Right cardiac atrium (tissue), 5 donors: ENCODE results near the gene ITPR1. TPM values are rescaled to one million over a fixed set of nuclear protein-coding genes. Genes with fewer than 3 reads are reported as not detected.

Source experiments
- ATAC-seq, 2 donors: fragments of 200-7000 bp; cut with Tn5 transposase; one replicate each; pipeline versions ENCODE4 v1.8.0 to v1.9.1; 2020; ENCODE audit warnings: moderate library complexity in 2 of 2, mild to moderate bottlenecking in 1 of 2
- DNase-seq, 3 donors: peaks; one replicate each; pipeline ENCODE4 v3.0.0-alpha.2; 2020
- H3K27ac ChIP-seq: one replicate; pipeline ENCODE4 v1.5.1; 2013; ENCODE audit warnings: mild to moderate bottlenecking, low read length, control low read depth, moderate library complexity
- H3K27me3 ChIP-seq: one replicate; pipeline ENCODE4 v1.6.1; 2013; ENCODE audit not compliant: control insufficient read depth, insufficient read depth
- H3K4me1 ChIP-seq: one replicate; pipeline ENCODE4 v1.6.1; 2013; ENCODE audit warnings: low read length; ENCODE audit not compliant: control insufficient read depth, insufficient read depth
- H3K4me3 ChIP-seq: one replicate; pipeline ENCODE4 v1.5.1; 2013; ENCODE audit warnings: low read length, control low read depth
- H3K9me3 ChIP-seq: one replicate; pipeline ENCODE4 v1.6.1; 2013; ENCODE audit warnings: low read length; ENCODE audit not compliant: control insufficient read depth
- WGBS: extraction: QIAGEN DNeasy Blood & Tissue Kit; methylation state at CpG from one replicate; pipeline ENCODE4 v1.1.7; 2013; 5-methylcytosine and 5-hydroxymethylcytosine counted together
- intact Hi-C, 4 donors: fragments of 100-400 bp; cut with DNase I; formaldehyde crosslinking; loops; one replicate each; pipeline versions ENCODE4 v1.11.0 to v1.14.0; 2022 to 2023
- polyA plus RNA-seq: library from polyadenylated mRNA; stranded (reverse); fragments of 200-250 nt; gene quantifications from one replicate; pipeline ENCODE4 v1.2.3, GENCODE V29; 2013
- total RNA-seq, 4 donors: library from RNA; stranded (reverse); fragmentation: NEBNext Ultra II Directional; extraction: Animal tissue kit (Norgen Biotek cat#: 25700); gene quantifications; one replicate each; pipeline ENCODE4 v1.2.1, GENCODE V29; 2021
- donor health status: healthy with polysubstance abuse.
- donor health status: DM: no; HTN: yes; CAD: no.
- donor health status: DM: no; HTN: no; CAD: no.
- donor health status: DM: no; HTN: yes; CAD: no; lungs with severe emphysema.
- donor health status: DM: yes; HTN: yes; CAD: no.

The ITPR1 gene
- total and polyA plus RNA-seq, 5 donors = 13.9 to 59.0 (median 39.5) TPM

GRCh38 chr3:4523710-4524698 lies 30.9 kb downstream of the ITPR1 start:
- Histone ChIP-seq H3K27ac (no peak overlapping the region), H3K4me1 (peaks cover 8% of the 10 kb centered on the region), H3K4me3 (no peak overlapping the region), H3K27me3 (no peaks in the 10 kb centered on the region), H3K9me3 (no peaks in the 10 kb centered on the region)
- intact Hi-C loops = no loop called here
- no peak for ATAC-seq
- DNase-seq = peak in 1 of 3 donors; percentile 22
- WGBS = 35% methylated on average over 12 of the region's 12 CpGs

GRCh38 chr3:4525560-4526223 lies 32.5 kb downstream of the ITPR1 start:
- 56% methylated on average over 3 of the region's 3 CpGs for WGBS
- ATAC-seq (no peak), DNase-seq (no peak)
- intact Hi-C loops = no loop called here
- H3K27me3 ChIP-seq = no peaks in the 10 kb centered on the region
- H3K4me1 ChIP-seq = peaks cover under 1% of the 10 kb centered on the region
- H3K27ac ChIP-seq = no peak overlapping the region
- H3K4me3 ChIP-seq = no peak overlapping the region
- no peaks in the 10 kb centered on the region for H3K9me3 ChIP-seq

- intact Hi-C loops = no loop called here
- ATAC-seq = no peak
- no peak for DNase-seq
- no peak overlapping the region for H3K27ac ChIP-seq
- WGBS = 37% methylated on average over 5 of the region's 5 CpGs
- no peak overlapping the region for H3K4me3 ChIP-seq
- H3K9me3 ChIP-seq = no peaks in the 10 kb centered on the region
- peaks cover 3% of the 10 kb centered on the region for H3K4me1 ChIP-seq
- no peaks in the 10 kb centered on the region for H3K27me3 ChIP-seq
These were observed 35.2 kb downstream of the ITPR1 start for GRCh38 chr3:4528320-4528719.

- peak; percentile 69 to 81 for ATAC-seq
- Histone ChIP-seq H3K27ac (no peak overlapping the region), H3K4me3 (no peak overlapping the region), H3K4me1 (peaks cover 8% of the 10 kb centered on the region), H3K27me3 (no peaks in the 10 kb centered on the region), H3K9me3 (no peaks in the 10 kb centered on the region)
- WGBS = 74% methylated on average over 5 of the region's 5 CpGs
- DNase-seq = peak in 2 of 3 donors; percentile 41 to 86
- intact Hi-C loops = no loop called here
These were observed 35.9 kb downstream of the ITPR1 start for GRCh38 chr3:4528819-4529600.

- Histone ChIP-seq H3K27me3 (no peaks in the 10 kb centered on the region), H3K4me1 (peaks cover 11% of the 10 kb centered on the region), H3K9me3 (no peaks in the 10 kb centered on the region), H3K4me3 (no peak overlapping the region), H3K27ac (no peak overlapping the region)
- WGBS = 89% methylated on average over 7 of the region's 7 CpGs
- ATAC-seq (no peak), DNase-seq (no peak)
- intact Hi-C loops = no loop called here
These were observed 36.9 kb downstream of the ITPR1 start for GRCh38 chr3:4529876-4530588.

GRCh38 chr3:4531478-4532025 lies 38.4 kb downstream of the ITPR1 start:
- H3K9me3 ChIP-seq = no peaks in the 10 kb centered on the region
- H3K4me3 ChIP-seq = no peak overlapping the region
- no peak overlapping the region for H3K27ac ChIP-seq
- intact Hi-C loops = no loop called here
- H3K4me1 ChIP-seq = peaks cover 11% of the 10 kb centered on the region
- H3K27me3 ChIP-seq = no peaks in the 10 kb centered on the region
- ATAC-seq (peak in 1 of 2 donors; percentile 51), DNase-seq (no peak)

- no peak for DNase-seq
- H3K27ac ChIP-seq = no peak overlapping the region
These were observed 39.5 kb downstream of the ITPR1 start for GRCh38 chr3:4532535-4533112.

GRCh38 chr3:4533489-4534443 lies 40.6 kb downstream of the ITPR1 start:
- H3K4me1 ChIP-seq = peaks cover 11% of the 10 kb centered on the region
- H3K4me3 ChIP-seq = no peak overlapping the region
- H3K9me3 ChIP-seq = no peaks in the 10 kb centered on the region
- 50% methylated on average over 14 of the region's 14 CpGs for WGBS
- DNase-seq = peak; percentile 44 to 81 (median 65)
- ATAC-seq = peak; percentile 59 to 61
- no peaks in the 10 kb centered on the region for H3K27me3 ChIP-seq
- peak overlapping the region; percentile 65 for H3K27ac ChIP-seq
- intact Hi-C loops = no loop called here

More at GRCh38 chr3:4532535-4533112, 39.5 kb downstream of the ITPR1 start:
- Histone ChIP-seq H3K4me3 (no peak overlapping the region), H3K9me3 (no peaks in the 10 kb centered on the region), H3K27me3 (no peaks in the 10 kb centered on the region), H3K4me1 (peaks cover 11% of the 10 kb centered on the region)
- intact Hi-C loops = no loop called here
- WGBS = 71% methylated on average over 11 of the region's 11 CpGs
- ATAC-seq = no peak

- DNase-seq (no peak), ATAC-seq (peak in 1 of 2 donors; percentile 10)
- 53% methylated on average over 5 of the region's 5 CpGs for WGBS
- no peaks in the 10 kb centered on the region for H3K27me3 ChIP-seq
- H3K4me3 ChIP-seq = no peak overlapping the region
- no peak overlapping the region for H3K27ac ChIP-seq
- peaks cover 11% of the 10 kb centered on the region for H3K4me1 ChIP-seq
- intact Hi-C loops = no loop called here
- no peaks in the 10 kb centered on the region for H3K9me3 ChIP-seq
These were observed 41.8 kb downstream of the ITPR1 start for GRCh38 chr3:4534906-4535305.
